GM12878 (cell line): ENCODE data around the gene KHDRBS1.

Source experiments
- POLR2A ChIP-seq: IDR thresholded peaks from 2 replicates; pipeline ENCODE4 v1.6.1; 2011; ENCODE audit warnings: low read depth, mild to moderate bottlenecking, low read length
- RCOR1 ChIP-seq: conservative IDR thresholded peaks from 2 replicates; pipeline ENCODE4 v1.6.1; 2012; ENCODE audit warnings: low read depth, low read length, improper control_type of control experiment
- SRF ChIP-seq, 2 experiments: IDR thresholded peaks; 2 replicates each; pipeline ENCODE4 v1.6.1; 2011; ENCODE audit warnings: low read depth in 2 of 2, low read length in 2 of 2, mild to moderate bottlenecking in 1 of 2, moderate library complexity in 1 of 2
- YY1 ChIP-seq: IDR thresholded peaks from 2 replicates; pipeline ENCODE4 v1.6.1; 2011; ENCODE audit warnings: low read depth, mild to moderate bottlenecking, low read length
- TF ChIP-seq, protein P1 (sequence below): IDR thresholded peaks from 2 replicates; pipeline ENCODE4 v1.6.1; 2011; ENCODE audit warnings: borderline replicate concordance, low read depth, mild to moderate bottlenecking, moderate library complexity, mixed read lengths, low read length; ENCODE audit not compliant: insufficient read depth; ENCODE audit errors: extremely low read length
- TF ChIP-seq, protein P2 (sequence below), 3 experiments: IDR thresholded peaks in 2 of 3; conservative IDR thresholded peaks in 1 of 3; 2 replicates each; pipeline ENCODE4 v1.5.1; 2011; ENCODE audit warnings: low read depth in 3 of 3, low read length in 3 of 3, mild to moderate bottlenecking in 3 of 3, control low read depth in 2 of 3, moderate library complexity in 2 of 3, inconsistent platforms in 1 of 3, mixed read lengths in 1 of 3; ENCODE audit not compliant: control insufficient read depth in 2 of 3, insufficient read depth in 1 of 3; ENCODE audit errors: extremely low read depth in 1 of 3

DNA sequence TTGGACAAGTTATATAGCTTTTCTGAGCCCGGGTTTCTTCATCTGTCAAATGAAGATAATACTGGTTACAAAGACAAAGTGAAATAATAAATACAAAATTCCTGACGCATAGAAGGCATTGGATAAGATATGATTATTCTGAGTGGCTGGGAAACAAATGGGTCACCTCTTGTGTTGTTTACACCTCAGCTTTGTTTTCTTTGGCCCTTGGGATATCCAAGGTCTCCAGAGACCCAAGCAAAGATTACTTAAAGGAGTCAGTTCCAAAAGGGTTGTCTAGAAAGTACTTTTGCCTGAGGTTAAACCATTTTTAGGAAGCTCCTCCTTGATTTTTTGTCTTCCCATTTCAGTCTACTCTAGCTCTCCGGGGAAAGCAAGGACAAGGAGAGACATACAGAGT lies 9.7 kb downstream of the KHDRBS1 start:
- TF ChIP-seq POLR2A (no peak), YY1 (no peak), SRF (IDR thresholded peaks at IDR 0.05; ENCODE audit: low read depth in 2 of 2, low read length in 2 of 2) (no peak), RCOR1 (no peak)
- TF ChIP-seq, protein P1, sequence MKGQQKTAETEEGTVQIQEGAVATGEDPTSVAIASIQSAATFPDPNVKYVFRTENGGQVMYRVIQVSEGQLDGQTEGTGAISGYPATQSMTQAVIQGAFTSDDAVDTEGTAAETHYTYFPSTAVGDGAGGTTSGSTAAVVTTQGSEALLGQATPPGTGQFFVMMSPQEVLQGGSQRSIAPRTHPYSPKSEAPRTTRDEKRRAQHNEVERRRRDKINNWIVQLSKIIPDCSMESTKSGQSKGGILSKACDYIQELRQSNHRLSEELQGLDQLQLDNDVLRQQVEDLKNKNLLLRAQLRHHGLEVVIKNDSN, result no peak
- TF ChIP-seq, protein P2, sequence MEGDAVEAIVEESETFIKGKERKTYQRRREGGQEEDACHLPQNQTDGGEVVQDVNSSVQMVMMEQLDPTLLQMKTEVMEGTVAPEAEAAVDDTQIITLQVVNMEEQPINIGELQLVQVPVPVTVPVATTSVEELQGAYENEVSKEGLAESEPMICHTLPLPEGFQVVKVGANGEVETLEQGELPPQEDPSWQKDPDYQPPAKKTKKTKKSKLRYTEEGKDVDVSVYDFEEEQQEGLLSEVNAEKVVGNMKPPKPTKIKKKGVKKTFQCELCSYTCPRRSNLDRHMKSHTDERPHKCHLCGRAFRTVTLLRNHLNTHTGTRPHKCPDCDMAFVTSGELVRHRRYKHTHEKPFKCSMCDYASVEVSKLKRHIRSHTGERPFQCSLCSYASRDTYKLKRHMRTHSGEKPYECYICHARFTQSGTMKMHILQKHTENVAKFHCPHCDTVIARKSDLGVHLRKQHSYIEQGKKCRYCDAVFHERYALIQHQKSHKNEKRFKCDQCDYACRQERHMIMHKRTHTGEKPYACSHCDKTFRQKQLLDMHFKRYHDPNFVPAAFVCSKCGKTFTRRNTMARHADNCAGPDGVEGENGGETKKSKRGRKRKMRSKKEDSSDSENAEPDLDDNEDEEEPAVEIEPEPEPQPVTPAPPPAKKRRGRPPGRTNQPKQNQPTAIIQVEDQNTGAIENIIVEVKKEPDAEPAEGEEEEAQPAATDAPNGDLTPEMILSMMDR (IDR thresholded peaks at IDR 0.05 in 2 of 3, conservative IDR thresholded peaks at IDR 0.05 in 1 of 3; ENCODE audit: control insufficient read depth in 2 of 3, extremely low read depth in 1 of 3, insufficient read depth in 1 of 3, low read depth in 3 of 3, low read length in 3 of 3), result no peak
